SK-N-SH treated with all-trans-retinoic acid at 6 μM for 48 hours (cell line): ENCODE data around the gene PCP4.

Experiments
- ATAC-seq: fragments of 200-7000 bp; cut with Tn5 transposase; 3 replicates; pipeline ENCODE4 v1.9.1; 2020; ENCODE audit warnings: mild to moderate bottlenecking, moderate library complexity
- ARNTL ChIP-seq: fragments of 450-650 bp; formaldehyde crosslinking; IDR thresholded peaks from 2 replicates; pipeline ENCODE4 v1.5.0; 2020; ENCODE audit warnings: low read depth, mild to moderate bottlenecking, moderate library complexity, borderline replicate concordance
- BACH2 ChIP-seq: fragments of 250-450 bp; sonication (Bioruptor Pico); IDR thresholded peaks from 2 replicates; pipeline ENCODE4 v1.9.0; 2021; ENCODE audit warnings: mild to moderate bottlenecking, borderline replicate concordance
- CSDC2 ChIP-seq: fragments of 250-450 bp; sonication (Bioruptor Pico); IDR thresholded peaks from 2 replicates; pipeline ENCODE4 v1.5.0; 2020; ENCODE audit warnings: mild to moderate bottlenecking, moderate library complexity
- ESRRG ChIP-seq: fragments of 250-450 bp; sonication (Bioruptor Pico); IDR thresholded peaks from 2 replicates; pipeline ENCODE4 v1.6.1; 2021; ENCODE audit warnings: mild to moderate bottlenecking
- GLIS3 ChIP-seq: fragments of 250-450 bp; sonication (Bioruptor Pico); IDR thresholded peaks from 2 replicates; pipeline ENCODE4 v1.5.0; 2020; ENCODE audit warnings: mild to moderate bottlenecking, moderate library complexity
- ISL1 ChIP-seq: fragments of 250-450 bp; sonication (Bioruptor Pico); IDR thresholded peaks from 2 replicates; pipeline ENCODE4 v2.1.2; 2022; ENCODE audit warnings: mild to moderate bottlenecking, moderate library complexity
- OSR1 ChIP-seq: fragments of 250-450 bp; sonication (Bioruptor Pico); IDR thresholded peaks from 2 replicates; pipeline ENCODE4 v1.8.0; 2022; ENCODE audit warnings: moderate library complexity, mild to moderate bottlenecking, inconsistent platforms
- PPARA ChIP-seq: fragments of 250-450 bp; sonication (Bioruptor Pico); IDR thresholded peaks from 2 replicates; pipeline ENCODE4 v1.5.0; 2020; ENCODE audit warnings: mild to moderate bottlenecking, borderline replicate concordance
- RARB ChIP-seq: fragments of 250-450 bp; sonication (Bioruptor Pico); IDR thresholded peaks from 2 replicates; pipeline ENCODE4 v1.8.0; 2021; ENCODE audit warnings: mild to moderate bottlenecking, moderate library complexity
- SNAI2 ChIP-seq: fragments of 250-450 bp; sonication (Bioruptor Pico); IDR thresholded peaks from 2 replicates; pipeline ENCODE4 v1.5.0; 2020; ENCODE audit warnings: mild to moderate bottlenecking, moderate library complexity
- TCF4 ChIP-seq: fragments of 250-450 bp; sonication (Bioruptor Pico); IDR thresholded peaks from 2 replicates; pipeline ENCODE4 v1.8.0; 2021; ENCODE audit warnings: mild to moderate bottlenecking, moderate library complexity, borderline replicate concordance
- TOX ChIP-seq: fragments of 250-450 bp; sonication (Bioruptor Pico); IDR thresholded peaks from 2 replicates; pipeline ENCODE4 v1.8.0; 2021; ENCODE audit warnings: mild to moderate bottlenecking, moderate library complexity, borderline replicate concordance
- ZC3H10 ChIP-seq: fragments of 250-450 bp; sonication (Bioruptor Pico); IDR thresholded peaks from 2 replicates; pipeline ENCODE4 v1.5.1; 2021; ENCODE audit warnings: mild to moderate bottlenecking, moderate library complexity
- ZFP3 ChIP-seq: fragments of 250-450 bp; sonication (Bioruptor Pico); IDR thresholded peaks from 2 replicates; pipeline ENCODE4 v1.5.0; 2020; ENCODE audit warnings: mild to moderate bottlenecking, moderate library complexity
- ZFP30 ChIP-seq: fragments of 450-650 bp; formaldehyde crosslinking; IDR thresholded peaks from 2 replicates; pipeline ENCODE4 v1.5.0; 2022; ENCODE audit warnings: mild to moderate bottlenecking, moderate library complexity
- ZNF565 ChIP-seq: fragments of 450-650 bp; formaldehyde crosslinking; conservative IDR thresholded peaks from 2 replicates; pipeline ENCODE4 v1.5.0; 2020; ENCODE audit warnings: low read depth, mild to moderate bottlenecking, moderate library complexity
- ZNF70 ChIP-seq: fragments of 450-650 bp; formaldehyde crosslinking; IDR thresholded peaks from 2 replicates; pipeline ENCODE4 v1.5.0; 2020; ENCODE audit warnings: mild to moderate bottlenecking, moderate library complexity
- ZNF8 ChIP-seq: fragments of 450-650 bp; formaldehyde crosslinking; IDR thresholded peaks from 2 replicates; pipeline ENCODE4 v1.5.0; 2020; ENCODE audit warnings: mild to moderate bottlenecking, moderate library complexity
- TF ChIP-seq, protein P1 (sequence below): fragments of 250-450 bp; sonication (Bioruptor Pico); IDR thresholded peaks from 2 replicates; pipeline ENCODE4 v1.5.1; 2021; ENCODE audit warnings: mild to moderate bottlenecking, moderate library complexity
- TF ChIP-seq, protein P2 (sequence below): fragments of 250-450 bp; sonication (Bioruptor Pico); IDR thresholded peaks from 2 replicates; pipeline ENCODE4 v1.8.0; 2020; ENCODE audit warnings: mild to moderate bottlenecking, moderate library complexity, borderline replicate concordance
- TF ChIP-seq, protein P3 (sequence below): fragments of 250-450 bp; sonication (Bioruptor Pico); IDR thresholded peaks from 2 replicates; pipeline ENCODE4 v1.5.0; 2020; ENCODE audit warnings: mild to moderate bottlenecking, moderate library complexity
- TF ChIP-seq, protein P4 (sequence below): fragments of 250-450 bp; sonication (Bioruptor Pico); IDR thresholded peaks from 2 replicates; pipeline ENCODE4 v1.5.1; 2020; ENCODE audit warnings: low read depth, mild to moderate bottlenecking, moderate library complexity

The PCP4 gene

DNA sequence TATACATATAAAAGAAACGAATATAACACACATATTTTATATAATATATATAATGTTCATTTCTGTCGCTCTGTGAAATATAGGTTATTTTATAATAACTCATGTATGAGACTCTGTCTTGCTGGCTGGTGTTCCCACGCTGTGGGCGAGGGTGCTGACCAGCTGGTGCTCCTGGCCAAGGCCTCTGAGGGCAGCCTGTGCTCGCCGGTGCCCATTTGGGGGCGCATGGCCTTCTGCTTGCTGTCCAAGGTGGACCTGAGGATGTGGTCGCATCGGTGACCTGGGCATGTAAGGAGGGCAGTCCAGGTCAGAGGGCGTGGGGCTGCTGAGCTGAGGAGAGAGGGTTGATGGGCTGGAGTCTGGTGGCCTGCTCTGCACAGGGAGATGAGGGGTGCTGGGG is 1.1 kb upstream of the PCP4 start:
- ATAC-seq: no peak
- TF ChIP-seq RARB (CRISPR knock-in tag) (no peak), SNAI2 (CRISPR knock-in tag) (no peak), ZC3H10 (CRISPR knock-in tag) (no peak), TCF4 (CRISPR knock-in tag) (no peak), ZNF8 (CRISPR knock-in tag) (no peak), ESRRG (CRISPR knock-in tag) (no peak), ISL1 (CRISPR knock-in tag) (no peak), TOX (CRISPR knock-in tag) (no peak), ZFP3 (CRISPR knock-in tag) (no peak), ZFP30 (CRISPR knock-in tag) (no peak), ARNTL (CRISPR knock-in tag) (no peak), BACH2 (no peak)
- TF ChIP-seq, protein P1, sequence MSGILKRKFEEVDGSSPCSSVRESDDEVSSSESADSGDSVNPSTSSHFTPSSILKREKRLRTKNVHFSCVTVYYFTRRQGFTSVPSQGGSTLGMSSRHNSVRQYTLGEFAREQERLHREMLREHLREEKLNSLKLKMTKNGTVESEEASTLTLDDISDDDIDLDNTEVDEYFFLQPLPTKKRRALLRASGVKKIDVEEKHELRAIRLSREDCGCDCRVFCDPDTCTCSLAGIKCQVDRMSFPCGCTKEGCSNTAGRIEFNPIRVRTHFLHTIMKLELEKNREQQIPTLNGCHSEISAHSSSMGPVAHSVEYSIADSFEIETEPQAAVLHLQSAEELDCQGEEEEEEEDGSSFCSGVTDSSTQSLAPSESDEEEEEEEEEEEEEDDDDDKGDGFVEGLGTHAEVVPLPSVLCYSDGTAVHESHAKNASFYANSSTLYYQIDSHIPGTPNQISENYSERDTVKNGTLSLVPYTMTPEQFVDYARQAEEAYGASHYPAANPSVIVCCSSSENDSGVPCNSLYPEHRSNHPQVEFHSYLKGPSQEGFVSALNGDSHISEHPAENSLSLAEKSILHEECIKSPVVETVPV (CRISPR knock-in tag): no peak
- TF ChIP-seq, protein P2, sequence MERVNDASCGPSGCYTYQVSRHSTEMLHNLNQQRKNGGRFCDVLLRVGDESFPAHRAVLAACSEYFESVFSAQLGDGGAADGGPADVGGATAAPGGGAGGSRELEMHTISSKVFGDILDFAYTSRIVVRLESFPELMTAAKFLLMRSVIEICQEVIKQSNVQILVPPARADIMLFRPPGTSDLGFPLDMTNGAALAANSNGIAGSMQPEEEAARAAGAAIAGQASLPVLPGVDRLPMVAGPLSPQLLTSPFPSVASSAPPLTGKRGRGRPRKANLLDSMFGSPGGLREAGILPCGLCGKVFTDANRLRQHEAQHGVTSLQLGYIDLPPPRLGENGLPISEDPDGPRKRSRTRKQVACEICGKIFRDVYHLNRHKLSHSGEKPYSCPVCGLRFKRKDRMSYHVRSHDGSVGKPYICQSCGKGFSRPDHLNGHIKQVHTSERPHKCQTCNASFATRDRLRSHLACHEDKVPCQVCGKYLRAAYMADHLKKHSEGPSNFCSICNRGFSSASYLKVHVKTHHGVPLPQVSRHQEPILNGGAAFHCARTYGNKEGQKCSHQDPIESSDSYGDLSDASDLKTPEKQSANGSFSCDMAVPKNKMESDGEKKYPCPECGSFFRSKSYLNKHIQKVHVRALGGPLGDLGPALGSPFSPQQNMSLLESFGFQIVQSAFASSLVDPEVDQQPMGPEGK: no peak
- TF ChIP-seq, protein P3, sequence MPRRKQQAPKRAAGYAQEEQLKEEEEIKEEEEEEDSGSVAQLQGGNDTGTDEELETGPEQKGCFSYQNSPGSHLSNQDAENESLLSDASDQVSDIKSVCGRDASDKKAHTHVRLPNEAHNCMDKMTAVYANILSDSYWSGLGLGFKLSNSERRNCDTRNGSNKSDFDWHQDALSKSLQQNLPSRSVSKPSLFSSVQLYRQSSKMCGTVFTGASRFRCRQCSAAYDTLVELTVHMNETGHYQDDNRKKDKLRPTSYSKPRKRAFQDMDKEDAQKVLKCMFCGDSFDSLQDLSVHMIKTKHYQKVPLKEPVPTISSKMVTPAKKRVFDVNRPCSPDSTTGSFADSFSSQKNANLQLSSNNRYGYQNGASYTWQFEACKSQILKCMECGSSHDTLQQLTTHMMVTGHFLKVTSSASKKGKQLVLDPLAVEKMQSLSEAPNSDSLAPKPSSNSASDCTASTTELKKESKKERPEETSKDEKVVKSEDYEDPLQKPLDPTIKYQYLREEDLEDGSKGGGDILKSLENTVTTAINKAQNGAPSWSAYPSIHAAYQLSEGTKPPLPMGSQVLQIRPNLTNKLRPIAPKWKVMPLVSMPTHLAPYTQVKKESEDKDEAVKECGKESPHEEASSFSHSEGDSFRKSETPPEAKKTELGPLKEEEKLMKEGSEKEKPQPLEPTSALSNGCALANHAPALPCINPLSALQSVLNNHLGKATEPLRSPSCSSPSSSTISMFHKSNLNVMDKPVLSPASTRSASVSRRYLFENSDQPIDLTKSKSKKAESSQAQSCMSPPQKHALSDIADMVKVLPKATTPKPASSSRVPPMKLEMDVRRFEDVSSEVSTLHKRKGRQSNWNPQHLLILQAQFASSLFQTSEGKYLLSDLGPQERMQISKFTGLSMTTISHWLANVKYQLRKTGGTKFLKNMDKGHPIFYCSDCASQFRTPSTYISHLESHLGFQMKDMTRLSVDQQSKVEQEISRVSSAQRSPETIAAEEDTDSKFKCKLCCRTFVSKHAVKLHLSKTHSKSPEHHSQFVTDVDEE (CRISPR knock-in tag): no peak

DNA sequence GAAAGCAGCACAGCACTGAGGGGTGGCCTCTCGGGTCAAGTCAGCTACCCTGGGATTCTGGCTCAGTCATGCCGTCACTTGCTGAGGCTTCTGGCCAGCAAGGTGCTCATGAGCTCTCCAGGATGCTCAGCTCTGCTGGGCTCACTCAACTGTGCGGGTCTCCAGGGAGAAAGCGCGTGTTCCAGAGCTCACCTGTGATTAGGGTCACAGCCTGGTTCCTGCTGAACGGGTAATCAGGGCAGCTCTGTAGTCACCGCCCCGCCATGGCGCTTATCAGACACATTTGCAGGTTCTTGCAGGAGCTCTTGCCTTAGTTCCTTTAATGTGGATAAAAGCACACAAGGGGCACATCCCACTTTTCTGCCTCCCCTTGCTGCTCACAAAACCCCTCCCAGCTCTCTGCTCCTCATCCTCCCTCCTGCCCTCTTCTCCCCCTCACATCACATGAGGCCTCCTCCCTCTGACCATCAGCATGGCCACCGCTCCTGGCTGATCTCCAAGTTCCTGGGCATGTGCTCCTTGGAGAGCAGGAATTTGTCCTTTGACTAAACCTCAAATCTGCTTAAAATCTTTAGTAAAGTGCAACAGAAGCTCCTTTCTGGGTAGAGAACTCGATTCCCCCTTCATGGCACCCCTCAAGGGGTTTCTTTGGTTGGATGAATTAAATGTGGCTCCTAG is 2.0 kb downstream of the PCP4 start:
- TF ChIP-seq ZNF565 (CRISPR knock-in tag) (no peak), PPARA (CRISPR knock-in tag) (no peak), CSDC2 (CRISPR knock-in tag) (no peak), TCF4 (CRISPR knock-in tag) (no peak), ZFP30 (CRISPR knock-in tag) (no peak), SNAI2 (CRISPR knock-in tag) (no peak)
- TF ChIP-seq, protein P4, sequence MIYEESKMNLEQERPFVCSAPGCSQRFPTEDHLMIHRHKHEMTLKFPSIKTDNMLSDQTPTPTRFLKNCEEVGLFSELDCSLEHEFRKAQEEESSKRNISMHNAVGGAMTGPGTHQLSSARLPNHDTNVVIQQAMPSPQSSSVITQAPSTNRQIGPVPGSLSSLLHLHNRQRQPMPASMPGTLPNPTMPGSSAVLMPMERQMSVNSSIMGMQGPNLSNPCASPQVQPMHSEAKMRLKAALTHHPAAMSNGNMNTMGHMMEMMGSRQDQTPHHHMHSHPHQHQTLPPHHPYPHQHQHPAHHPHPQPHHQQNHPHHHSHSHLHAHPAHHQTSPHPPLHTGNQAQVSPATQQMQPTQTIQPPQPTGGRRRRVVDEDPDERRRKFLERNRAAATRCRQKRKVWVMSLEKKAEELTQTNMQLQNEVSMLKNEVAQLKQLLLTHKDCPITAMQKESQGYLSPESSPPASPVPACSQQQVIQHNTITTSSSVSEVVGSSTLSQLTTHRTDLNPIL (CRISPR knock-in tag): no peak
- TF ChIP-seq, protein P1 (CRISPR knock-in tag): no peak
- ATAC-seq: no peak

DNA sequence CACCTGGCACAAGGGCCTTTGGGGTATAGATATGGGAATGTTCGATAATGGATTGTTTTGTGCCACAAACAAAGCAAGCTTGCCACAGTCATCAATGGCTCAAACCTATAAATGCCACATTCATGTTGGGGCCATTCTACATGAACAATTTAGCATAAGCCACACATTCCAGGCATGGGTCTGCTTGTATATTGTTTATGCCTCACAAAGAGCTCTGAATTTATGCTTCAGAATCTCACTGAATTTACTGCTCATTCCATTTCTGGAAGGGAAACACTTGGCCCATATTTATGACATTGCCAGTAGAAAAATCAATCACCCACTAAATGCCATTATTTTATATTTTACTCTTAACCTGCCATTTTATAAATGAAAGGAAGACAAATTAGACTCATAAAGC is 6.4 kb downstream of the PCP4 start:
- ATAC-seq: no peak
- TF ChIP-seq GLIS3 (CRISPR knock-in tag) (no peak), ZNF70 (CRISPR knock-in tag) (no peak), OSR1 (CRISPR knock-in tag) (no peak), ZFP30 (CRISPR knock-in tag) (no peak), PPARA (CRISPR knock-in tag) (no peak)
- TF ChIP-seq, protein P1 (CRISPR knock-in tag): no peak
- TF ChIP-seq, protein P3 (CRISPR knock-in tag): no peak
- TF ChIP-seq, protein P4 (CRISPR knock-in tag): no peak
